Amniotic epithelial cell (primary cell): ENCODE measurements around the gene ZNF385C.

Experiments used
- DNase-seq: peaks from one replicate; pipeline ENCODE4 v3.0.0-alpha.2; 2010; ENCODE audit warnings: low read depth

ZNF385C gene

DNA sequence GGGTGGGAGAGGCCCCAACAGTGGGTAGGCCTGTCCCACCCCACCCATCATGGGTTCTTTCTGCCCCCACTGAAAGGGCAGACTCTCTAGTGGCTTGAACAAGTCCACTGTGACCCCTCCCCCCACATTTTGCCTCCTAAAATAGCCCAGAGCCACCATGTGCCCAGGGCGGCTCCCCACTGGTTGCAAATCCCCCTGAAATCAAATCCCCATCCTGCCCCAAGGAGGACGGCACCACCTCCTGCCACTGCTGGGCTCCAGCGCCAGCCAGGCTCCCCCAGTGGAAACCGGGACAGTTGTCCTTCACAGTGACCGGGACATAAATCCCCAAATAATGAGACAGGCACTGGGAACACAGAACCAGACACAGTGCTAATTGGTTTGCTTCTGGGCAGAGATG is 20.5 kb downstream of the ZNF385C start:
- no peak for DNase-seq

DNA sequence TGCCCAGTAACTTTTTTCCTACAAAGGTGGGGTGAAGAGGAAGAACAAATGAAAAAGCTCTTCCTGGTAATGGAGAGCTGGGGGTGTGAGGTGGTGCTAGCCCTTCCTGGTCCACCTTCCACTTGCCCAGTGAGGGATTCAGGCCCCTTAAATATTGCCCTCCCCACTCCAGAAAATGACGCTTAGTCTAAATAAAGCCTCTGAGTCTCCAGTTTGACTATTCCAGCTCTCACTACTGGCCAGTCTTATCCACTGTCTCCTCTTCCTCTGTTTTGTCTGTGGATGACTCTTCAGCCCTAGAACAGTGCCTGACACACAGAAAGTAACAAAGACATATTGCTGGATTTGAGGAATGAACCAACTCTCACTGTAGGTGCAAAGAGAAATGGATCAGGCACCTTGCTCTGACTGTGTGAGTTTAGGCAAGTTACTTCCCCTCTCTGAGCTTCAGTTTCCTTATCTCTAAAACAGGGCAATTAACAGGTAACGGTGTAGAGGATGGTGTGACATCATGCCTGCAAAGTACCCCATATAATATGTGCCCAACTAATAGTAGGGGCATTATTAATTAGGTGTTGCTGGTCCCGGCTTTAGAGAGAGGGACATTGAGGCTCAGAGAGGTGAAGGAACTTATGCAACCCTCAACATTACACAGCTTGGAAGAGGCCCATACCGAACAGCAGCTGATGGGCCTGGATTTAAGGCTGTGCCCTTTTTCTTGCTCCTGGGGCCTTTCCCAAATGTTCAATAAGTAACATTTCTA is 21.3 kb downstream of the ZNF385C start:
- DNase-seq = no peak

DNA sequence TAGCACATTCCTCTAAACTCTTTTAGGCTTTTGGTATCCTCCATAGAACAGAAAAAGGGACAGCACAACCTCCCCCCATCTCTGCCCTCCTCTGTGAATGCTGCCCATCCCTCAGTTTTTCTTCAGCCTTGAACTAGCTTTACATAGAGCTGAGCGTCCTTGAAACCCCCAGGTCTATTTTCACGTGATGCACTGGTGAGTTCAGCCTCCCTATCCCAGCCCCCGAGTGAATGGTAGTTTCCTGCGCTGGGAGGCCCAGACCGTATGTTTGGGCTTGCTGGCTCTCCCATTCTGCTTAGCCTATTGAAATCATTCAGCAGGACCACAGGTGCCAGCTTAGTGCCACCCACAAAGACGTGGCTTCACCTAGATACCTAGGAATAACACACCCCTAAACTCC is 22.5 kb downstream of the ZNF385C start:
- DNase-seq = no peak

DNA sequence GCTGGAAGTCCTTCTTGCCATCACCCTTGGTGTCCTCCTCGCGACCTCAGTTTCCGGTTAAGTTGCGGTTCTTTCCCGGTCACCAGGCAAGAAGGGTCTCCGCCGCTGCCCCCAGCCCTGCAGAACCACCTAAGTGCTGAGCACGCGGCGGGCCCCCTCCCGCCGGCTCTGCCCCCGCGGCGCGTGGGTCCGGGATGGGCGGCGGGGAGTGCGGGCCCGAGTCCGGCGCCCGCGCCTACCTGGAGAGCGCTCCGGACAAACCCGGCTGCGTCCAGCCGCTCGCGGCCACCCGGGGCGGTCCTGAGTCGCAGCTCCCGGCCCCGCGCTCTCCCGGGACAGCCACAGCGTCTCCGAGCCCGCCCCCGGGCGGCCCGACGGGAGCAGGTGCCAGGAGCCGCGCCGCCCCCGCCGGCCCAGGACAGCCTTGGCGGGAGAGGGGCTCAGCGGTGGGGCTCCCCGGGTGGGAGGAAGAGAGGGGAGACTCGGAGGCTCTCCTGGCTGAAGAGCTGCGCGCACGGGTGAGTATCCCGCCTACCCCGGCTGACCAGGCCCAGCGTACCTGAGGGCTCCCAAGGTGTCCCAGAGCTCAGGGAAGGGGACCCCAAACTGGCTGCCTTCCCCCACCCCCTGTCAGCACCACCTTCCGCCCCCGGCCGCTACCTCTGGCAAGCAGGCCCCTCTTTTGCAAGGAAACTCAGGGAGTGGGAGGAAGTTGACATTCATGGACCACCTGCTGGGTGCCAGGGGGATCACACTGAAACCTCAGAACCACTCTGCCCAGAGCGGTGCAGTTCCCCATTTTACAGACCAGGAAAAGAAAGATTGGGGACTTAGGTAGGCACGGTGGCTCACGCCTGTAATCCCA is 25.7 kb downstream of the ZNF385C start:
- DNase-seq = no peak

DNA sequence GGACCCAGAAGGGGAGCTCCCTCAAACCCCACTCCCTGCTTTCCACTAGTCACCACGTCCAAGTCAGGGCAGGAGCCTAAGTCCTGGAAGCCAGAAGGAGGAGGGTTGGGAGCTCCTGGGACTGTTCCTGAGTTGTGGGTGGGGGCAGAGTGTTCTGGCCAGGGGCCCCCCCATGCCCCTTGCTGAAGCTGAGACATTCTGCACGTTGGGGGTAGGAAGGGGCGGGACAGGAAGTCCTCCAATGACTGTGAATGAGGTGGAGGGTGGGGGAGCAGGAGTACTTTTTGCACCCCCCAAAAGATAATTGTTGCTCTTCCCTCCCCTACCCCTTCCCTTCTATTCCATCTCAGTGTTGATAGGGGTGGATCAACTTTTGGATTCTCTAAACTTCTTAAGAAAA is 26.5 kb downstream of the ZNF385C start:
- no peak for DNase-seq

DNA sequence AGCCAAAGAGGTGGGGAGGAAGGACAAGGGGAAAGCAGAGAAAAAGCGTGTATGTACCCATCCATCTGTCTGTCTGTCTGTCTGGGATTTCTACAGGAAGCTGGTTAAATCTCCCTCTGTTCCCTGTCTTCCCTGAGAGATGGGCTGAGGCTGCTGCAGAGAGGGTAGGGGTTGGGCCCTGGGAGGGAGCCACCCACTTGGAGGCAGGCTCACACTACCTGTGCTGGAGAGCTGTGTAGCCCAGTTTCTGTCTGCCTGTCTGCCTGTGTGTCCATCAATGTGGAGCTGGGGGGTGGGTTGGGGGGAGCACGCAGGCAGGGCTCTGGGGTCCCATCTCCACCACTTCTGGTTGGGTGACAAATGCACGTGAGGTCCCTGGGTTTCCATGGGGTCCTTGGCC is 29.3 kb downstream of the ZNF385C start:
- DNase-seq = no peak

DNA sequence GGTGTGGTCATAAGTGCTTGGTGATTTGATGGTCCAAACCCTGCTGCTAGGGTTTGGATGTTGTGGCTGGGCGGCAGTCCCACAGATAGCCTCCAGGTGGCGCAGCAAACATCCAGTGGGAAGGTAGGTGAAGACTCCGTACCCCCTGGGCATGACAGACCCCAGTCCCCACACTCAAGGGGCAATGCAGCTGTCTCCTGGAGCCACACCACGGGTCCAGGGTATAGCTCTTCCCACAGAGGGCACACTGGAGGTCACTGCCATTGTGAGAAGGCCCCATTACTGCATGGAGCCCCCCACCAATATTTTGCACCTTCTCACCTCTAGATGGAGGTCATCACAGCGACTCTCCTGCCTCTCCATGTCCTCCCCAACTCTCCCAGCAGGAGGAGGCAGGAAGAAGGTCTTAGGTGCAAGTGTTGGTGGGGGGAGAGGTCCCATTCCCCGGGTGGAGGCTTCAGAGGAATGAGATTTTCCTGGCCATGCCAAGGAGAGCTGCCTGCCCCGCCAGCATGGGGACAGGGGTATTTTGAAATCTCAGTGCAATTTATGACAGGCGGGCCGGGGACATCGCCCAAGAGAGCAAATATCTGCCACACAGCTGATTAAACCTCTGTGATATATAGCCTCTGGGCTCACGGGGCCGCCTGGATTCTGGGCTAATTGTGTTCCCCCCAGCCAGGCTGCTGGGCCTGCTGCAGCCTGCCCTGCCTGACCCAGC is 30.7 kb downstream of the ZNF385C start:
- peak; percentile 19 for DNase-seq

DNA sequence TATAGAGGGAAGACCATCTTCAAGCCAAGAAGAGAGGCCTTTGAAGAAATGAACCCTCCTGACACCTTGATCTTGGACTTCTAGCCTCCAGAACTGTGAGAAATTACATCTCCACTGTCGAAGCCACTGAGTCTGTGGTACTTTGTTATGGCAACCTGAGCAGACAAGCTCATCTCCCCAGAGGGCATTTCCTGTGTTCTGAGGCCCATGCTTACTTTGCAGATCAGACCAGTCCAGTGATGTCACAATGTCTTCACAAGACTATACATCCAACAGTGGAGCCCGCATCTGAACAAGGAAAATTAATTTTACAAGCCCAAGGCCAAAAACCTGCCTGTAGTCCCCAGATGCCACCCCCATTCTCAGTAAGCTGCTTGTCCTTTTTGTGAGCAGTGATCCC is 33.1 kb downstream of the ZNF385C start:
- no peak for DNase-seq

DNA sequence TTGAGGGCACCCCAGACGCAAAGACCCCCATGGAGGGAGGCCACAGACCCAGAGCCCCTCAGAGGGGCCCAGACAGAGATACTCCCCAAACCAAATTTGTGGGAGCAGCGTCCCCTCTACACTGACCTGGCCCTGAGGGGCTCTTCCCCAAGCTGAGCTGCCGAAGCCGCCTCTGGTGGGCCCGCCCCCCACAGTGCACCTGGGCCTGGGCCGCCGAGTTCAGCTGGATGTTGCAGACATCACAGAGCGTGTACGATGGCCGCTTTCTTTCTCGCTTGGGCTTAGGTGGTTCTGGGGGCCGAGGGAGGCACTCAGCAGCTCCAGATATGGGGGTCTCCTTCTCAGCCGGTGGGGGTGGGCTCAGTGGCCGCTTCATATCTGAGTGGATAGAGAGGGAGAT is 35.6 kb downstream of the ZNF385C start:
- no peak for DNase-seq

DNA sequence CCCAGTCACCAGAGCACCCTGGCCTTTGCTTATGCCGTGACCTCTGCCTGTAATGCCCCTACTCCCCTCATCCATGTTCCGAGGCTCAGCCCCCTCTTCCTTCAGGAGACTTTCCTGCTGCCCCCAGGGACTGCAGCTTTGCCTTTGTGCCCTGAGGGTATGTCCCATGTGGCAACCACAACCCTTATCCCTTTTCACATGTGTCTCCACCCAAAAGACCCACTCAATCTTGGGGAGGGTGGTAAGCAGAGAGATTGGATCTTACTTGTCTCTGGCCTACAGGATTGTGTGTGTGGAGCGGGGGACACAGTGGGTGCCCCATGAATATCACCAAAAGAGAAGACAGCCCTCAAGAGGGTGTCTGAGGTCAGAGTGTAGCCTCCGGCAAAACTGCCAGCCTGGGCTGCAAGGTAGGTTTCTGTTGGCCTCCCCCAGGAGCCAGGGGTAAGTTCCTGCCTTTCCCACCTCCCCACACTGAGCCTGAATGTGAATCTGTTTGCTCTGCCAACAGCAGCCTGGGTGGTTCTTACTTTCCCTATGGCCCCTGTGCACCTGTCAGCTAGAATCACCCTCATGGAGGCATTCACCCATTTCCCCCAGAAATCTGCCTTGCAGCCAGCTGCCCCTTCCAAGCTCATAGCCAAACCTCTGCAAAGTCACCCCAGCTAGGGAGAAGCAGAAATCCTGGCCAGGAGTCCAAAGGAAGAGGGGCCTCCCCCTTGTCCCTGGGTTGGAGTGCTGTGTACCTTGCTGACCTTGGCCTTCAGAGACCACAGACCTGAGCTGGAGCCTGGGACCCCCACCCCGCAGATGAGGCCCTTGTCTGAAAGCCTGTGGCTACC is 36.4 kb downstream of the ZNF385C start:
- DNase-seq = no peak

DNA sequence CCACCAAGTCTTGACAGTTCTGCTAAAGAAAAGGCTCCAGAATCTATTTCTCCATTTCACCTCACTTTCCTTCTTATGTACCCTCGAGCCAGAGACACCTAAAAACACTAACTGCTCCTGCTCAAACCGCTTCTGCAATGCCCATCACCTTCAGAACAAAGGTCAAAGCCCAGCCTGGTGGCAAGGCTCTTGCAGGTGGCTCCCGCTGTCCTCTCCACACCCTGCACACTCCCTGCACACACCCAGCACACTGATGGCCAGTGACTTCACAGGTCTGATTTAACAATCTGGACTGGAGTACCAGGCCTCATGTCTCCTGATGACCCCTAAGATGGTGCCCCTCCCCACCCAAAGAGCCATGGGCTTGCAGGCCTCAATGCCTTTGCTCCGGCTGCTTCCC is 38.0 kb downstream of the ZNF385C start:
- DNase-seq = no peak

DNA sequence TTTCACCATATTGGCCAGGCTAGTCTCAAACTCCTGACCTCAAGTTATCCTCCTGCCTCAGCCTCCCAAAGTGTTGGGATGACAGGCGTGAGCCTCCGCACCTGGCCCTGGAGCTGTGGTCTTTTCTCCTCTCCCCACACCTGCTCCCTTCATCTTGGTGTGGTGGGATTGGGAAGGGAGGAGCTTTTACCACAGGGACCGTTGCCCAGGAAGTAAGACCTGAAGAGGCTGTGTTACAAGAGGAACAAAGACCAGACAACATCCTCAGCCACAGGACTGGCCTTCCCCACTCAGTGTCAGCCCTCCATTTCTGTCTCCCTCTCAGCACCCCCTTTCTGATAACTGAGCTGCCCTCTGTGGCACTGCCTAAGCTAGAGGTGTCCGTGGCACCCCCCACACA is 38.5 kb downstream of the ZNF385C start:
- DNase-seq = no peak

DNA sequence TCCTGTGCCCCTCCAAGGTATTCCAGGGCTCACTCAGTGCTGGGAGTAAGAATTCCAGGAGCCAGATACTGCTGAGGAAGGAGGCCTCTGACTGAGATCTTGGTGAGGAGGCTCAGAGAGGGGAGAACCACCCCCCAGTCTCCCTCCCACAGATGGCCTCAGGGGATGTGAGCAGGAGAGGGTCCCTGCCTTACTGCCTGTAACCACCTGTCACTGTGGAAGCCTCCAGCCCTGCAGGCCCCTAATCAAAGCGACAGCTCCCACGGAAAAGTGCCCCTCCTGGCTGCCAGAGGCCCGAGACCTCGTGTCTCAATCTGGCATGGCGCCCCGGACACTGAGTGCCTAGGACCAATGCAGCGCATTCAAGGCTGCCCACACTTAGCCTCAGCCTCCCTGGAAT is 40.2 kb downstream of the ZNF385C start:
- no peak for DNase-seq

DNA sequence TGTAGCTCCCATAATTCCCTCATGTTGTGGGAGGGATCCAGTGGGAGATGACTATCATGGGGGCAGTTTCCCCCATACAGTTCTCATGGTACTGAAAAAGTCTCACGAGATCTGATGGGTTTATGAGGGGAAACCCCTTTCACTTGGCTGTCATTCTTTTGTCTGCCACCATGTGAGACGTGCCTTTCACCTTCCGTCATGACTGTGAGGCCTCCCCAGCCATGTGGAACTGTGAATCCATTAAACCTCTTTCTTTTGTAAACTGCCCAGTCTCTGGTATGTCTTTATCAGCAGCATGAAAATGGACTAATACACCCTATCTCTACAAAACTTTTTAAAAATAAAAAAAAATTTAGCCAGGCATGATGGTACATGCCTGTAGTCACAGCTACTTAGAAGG is 41.6 kb downstream of the ZNF385C start:
- no peak for DNase-seq

DNA sequence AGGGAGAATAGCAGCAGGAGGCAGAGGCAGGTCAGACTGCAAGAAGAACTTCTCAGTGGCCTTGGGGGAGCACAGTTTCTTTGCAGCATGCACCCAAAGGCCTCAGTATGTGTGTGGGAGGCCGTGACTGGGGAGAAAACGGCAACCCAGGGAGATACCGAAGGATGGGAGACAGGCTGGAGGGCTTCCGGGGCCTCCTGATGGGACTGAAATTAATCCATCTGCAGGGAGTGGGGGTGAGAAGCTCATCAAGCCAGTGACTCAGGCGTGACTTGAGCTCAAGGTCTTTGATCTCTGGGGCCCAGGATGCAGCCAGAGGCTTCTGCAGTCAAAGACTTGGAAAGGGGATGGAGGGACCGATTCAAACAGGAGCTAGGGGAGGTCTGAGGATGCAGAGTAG is 42.8 kb downstream of the ZNF385C start:
- DNase-seq = peak; percentile 57

DNA sequence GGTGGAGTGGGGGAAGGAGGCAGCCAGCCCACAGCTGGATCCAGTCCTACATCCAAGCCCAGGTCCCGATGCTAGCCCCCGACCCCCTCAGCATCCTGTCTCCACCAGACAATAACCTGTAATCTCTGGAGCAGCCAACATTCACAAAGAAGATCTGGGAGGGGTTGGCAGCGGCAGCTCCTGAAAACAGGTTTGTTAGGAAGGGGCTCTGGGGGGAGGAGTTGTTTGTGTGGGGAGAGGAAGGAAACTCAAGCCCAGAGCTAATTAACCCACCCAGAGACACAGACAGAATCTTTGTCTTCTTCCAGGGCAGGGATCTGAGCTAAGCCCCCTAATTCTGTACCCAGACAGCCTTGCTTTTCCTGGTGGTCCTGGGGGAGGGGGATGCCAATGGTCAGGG is 43.2 kb downstream of the ZNF385C start:
- DNase-seq = no peak

DNA sequence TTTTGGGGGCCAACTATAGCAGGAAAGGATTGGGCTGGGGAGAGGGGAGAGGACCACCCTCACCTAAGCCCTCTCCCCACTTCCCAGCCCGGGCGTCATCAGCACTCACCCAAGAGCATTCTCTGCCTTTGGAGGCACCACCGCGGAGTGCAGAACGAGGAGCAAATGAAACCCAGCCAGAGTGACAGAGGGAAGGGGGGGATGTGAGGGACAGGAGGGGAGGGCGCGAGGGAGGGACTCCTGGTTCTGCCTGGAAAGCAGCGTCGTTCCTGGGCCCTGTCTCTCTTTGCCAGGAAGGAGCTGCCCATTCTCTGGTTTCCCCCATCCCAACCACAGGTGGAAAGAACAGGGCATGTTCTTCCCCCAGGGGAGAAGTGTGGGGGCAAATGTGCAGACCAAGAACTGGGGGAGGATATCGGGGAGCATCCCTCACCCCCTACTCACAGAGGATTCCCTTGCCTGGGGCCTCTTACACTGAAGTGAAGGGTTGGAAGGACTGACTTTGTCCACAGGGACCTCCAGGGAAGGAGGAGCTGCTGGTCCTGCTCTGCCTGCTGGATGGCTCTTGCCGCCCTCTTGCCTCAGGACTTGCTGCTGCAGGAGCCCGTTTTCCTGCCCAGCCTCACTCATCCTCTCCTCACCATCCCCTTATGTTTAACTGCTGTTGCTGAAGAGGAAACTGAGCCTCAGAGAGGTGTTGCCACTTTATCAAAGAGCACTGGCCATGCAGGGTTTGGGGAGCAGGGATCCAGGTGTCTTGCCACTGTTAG is 44.4 kb downstream of the ZNF385C start:
- DNase-seq = no peak

DNA sequence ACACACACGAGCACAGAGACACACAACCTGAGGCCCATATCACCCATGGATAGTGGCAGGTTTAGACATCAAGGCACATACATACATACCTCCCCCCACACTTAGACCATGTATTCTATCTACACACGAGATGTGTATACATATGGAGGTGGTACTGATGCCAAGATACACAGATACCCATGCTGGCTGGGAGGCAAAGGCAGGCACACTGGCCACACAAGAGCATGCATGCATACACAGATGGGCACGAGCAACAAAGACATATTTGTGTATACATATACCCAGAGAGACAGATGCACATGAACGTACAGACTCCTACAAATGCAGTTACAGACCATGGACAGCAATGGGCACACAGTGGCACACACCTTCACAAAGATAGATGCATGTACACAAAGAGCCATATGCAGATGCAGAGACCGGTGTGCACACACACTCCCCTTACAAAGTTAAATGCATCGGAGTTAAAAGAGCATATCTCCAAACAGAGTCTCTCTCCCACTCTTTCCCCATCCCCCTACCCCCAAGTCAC is 45.9 kb downstream of the ZNF385C start:
- no peak for DNase-seq

DNA sequence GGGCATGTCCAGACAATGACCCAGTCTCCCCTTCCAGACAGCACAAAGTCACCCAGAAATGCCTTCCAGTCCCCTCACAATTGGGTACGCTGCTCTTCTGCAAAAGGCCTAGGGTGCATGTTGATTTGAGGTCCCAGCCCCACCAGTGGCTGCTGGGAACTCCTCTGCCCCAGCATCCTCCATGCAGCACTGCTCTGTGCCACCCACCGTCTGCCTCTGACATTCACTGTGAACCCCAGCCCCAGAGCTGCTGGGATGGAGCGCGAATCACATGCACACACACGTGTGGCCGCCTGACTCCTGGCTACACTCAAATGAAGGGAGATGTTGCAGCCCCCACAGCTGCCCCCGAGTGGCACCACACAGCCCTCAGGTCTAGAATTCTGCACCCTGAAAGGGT is 46.6 kb downstream of the ZNF385C start:
- DNase-seq = no peak

DNA sequence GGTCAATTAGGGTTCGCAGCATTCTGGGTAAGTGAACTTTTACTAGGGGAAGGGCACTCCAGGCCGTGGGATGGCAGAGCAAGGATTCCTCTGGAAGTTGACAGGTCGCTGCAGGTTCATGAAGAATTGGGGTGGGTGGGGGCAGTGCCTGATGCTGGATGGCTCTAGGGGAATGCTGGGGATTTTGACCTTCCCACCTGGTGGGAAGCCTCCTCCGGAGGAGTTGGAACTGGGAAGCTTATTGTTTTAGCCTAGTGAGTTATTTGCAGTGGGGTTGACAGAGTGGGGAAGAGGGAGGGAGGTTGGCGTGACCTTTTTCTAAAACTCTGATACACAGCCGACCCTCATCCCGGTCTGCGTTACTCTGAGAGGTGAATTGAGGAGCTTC is 47.3 kb downstream of the ZNF385C start:
- DNase-seq = no peak
